Osteocyte (in vitro differentiated cells): ENCODE measurements around the gene EN1. TPM values are rescaled to one million over a fixed set of nuclear protein-coding genes. Genes with fewer than 3 reads are reported as not detected.

Source experiments
- DNase-seq: peaks from one replicate; pipeline ENCODE4 v3.0.0; 2021; ENCODE audit warnings: mixed read lengths; ENCODE audit not compliant: unreplicated experiment; ENCODE audit errors: extremely low spot score
- H3K27ac Mint-ChIP-seq: one replicate; pipeline ENCODE4 v1.8.0; 2021; ENCODE audit warnings: mild to moderate bottlenecking, mixed read lengths; ENCODE audit not compliant: unreplicated experiment
- H3K27me3 Mint-ChIP-seq: one replicate; pipeline ENCODE4 v1.8.0; 2021; ENCODE audit warnings: mixed read lengths; ENCODE audit not compliant: unreplicated experiment
- H3K36me3 Mint-ChIP-seq: one replicate; pipeline ENCODE4 v1.8.0; 2021; ENCODE audit warnings: mixed read lengths; ENCODE audit not compliant: unreplicated experiment
- H3K4me1 Mint-ChIP-seq: one replicate; pipeline ENCODE4 v1.8.0; 2021; ENCODE audit warnings: mixed read lengths; ENCODE audit not compliant: unreplicated experiment
- H3K4me3 Mint-ChIP-seq: one replicate; pipeline ENCODE4 v1.8.0; 2021; ENCODE audit warnings: mild to moderate bottlenecking, moderate library complexity, mixed read lengths; ENCODE audit not compliant: unreplicated experiment
- H3K9me3 Mint-ChIP-seq: one replicate; pipeline ENCODE4 v1.8.0; 2021; ENCODE audit warnings: mixed read lengths; ENCODE audit not compliant: unreplicated experiment
- total RNA-seq: library from RNA; stranded (reverse); gene quantifications from 2 replicates; pipeline ENCODE4 v1.2.1, GENCODE V29; 2021
- TF ChIP-seq, protein P1 (sequence below): fragments of 200-600 bp; sonication (generic); IDR thresholded peaks from 2 replicates; pipeline ENCODE4 v1.5.0; 2021; ENCODE audit warnings: antibody characterized with exemption, mild to moderate bottlenecking, moderate library complexity

The EN1 gene
- total RNA-seq, 1 donor from 2014 or later = not detected

DNA sequence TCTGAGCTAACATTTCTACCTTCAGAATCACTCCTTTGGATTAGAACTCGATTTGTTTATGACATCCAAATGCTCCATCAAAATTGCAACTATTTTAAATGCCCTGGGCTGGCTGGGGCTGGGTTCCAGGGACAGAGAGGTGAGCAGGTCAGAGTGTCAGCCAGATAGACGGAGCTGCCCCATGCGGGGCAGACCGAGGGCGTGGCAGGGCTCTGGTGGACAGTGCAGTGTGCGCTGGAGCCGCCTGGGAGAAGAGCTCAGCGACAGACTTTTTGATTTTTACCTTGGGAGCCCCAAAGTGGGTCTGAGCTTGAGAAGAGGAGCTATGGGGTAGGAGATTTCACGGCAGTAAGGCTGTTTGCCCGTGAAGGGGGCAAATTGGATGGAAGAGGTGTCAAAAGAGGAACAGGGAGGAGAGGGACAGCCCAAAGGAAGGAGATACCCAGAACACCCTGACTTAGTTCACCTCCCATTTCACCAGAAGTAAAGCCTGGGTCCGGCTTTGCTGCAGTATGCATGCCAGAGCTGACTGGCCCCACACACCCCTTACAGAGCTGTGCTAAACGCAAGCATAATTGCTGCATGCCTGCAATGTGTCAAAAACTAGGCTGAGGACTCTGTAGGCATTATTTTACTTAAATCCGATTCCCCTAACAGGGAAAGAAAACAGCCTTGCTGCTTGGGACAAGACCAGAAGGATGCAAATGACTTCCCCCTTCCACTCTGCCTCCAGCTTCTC, 33.7 kb downstream of the EN1 start:
- TF ChIP-seq, protein P1, sequence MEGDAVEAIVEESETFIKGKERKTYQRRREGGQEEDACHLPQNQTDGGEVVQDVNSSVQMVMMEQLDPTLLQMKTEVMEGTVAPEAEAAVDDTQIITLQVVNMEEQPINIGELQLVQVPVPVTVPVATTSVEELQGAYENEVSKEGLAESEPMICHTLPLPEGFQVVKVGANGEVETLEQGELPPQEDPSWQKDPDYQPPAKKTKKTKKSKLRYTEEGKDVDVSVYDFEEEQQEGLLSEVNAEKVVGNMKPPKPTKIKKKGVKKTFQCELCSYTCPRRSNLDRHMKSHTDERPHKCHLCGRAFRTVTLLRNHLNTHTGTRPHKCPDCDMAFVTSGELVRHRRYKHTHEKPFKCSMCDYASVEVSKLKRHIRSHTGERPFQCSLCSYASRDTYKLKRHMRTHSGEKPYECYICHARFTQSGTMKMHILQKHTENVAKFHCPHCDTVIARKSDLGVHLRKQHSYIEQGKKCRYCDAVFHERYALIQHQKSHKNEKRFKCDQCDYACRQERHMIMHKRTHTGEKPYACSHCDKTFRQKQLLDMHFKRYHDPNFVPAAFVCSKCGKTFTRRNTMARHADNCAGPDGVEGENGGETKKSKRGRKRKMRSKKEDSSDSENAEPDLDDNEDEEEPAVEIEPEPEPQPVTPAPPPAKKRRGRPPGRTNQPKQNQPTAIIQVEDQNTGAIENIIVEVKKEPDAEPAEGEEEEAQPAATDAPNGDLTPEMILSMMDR = no peak
- DNase-seq = no peak
- no peak overlapping the region for H3K4me3 Mint-ChIP-seq
- H3K4me1 Mint-ChIP-seq = no peaks in the 10 kb centered on the region
- H3K9me3 Mint-ChIP-seq = no peaks in the 10 kb centered on the region
- no peaks in the 10 kb centered on the region for H3K36me3 Mint-ChIP-seq
- H3K27me3 Mint-ChIP-seq = peaks cover under 1% of the 10 kb centered on the region
- H3K27ac Mint-ChIP-seq = no peak overlapping the region

DNA sequence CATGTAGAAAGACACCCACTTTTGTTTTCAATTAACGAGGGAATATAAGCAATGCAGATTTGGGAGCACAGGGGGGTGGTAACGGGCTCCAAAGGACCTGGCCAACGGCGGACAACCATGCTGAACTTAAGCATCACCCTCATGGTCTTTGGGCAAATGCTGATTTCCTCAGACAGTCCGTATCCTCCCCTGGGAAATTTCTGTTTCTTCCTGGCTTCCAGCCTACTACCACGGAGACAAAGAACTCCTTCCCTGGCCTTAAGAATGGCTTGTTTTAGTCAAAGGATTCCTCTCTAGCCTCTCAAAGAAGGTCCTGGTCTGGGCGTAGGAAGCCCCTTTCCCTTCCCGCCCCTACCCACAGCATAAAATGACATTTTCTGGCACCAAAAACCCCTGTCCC, 34.3 kb downstream of the EN1 start:
- no peaks in the 10 kb centered on the region for H3K4me1 Mint-ChIP-seq

DNA sequence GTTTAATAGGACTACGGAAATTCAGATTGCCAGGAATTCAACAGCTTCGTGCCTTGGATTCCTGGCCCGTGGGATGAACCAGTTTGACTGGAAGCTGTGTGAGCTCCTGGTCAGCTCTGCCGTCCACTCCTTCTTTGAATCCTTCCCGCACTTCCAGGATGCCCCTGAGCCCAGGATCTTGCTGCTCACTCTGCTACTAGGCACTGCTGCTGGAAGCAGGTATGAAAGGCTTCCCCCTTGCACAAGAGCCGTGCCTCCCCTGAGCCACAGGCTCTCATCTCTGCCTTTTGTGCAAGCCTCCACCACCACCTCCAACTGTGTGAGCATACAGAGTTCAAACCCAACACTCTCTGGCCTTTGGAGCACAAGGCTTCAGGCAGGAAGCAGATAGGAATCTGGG, 34.9 kb downstream of the EN1 start:
- Mint-ChIP-seq H3K9me3 (no peaks in the 10 kb centered on the region), H3K36me3 (no peaks in the 10 kb centered on the region), H3K27ac (no peak overlapping the region), H3K4me3 (no peak overlapping the region), H3K4me1 (no peaks in the 10 kb centered on the region), H3K27me3 (peaks cover 2% of the 10 kb centered on the region)
- TF ChIP-seq, protein P1 = no peak
- no peak for DNase-seq

More for the DNA sequence above, 34.3 kb downstream of the EN1 start:
- Mint-ChIP-seq H3K9me3 (no peaks in the 10 kb centered on the region), H3K27me3 (peaks cover 2% of the 10 kb centered on the region), H3K4me3 (no peak overlapping the region), H3K36me3 (no peaks in the 10 kb centered on the region), H3K27ac (no peak overlapping the region)
- TF ChIP-seq, protein P1 = no peak
- DNase-seq = no peak

DNA sequence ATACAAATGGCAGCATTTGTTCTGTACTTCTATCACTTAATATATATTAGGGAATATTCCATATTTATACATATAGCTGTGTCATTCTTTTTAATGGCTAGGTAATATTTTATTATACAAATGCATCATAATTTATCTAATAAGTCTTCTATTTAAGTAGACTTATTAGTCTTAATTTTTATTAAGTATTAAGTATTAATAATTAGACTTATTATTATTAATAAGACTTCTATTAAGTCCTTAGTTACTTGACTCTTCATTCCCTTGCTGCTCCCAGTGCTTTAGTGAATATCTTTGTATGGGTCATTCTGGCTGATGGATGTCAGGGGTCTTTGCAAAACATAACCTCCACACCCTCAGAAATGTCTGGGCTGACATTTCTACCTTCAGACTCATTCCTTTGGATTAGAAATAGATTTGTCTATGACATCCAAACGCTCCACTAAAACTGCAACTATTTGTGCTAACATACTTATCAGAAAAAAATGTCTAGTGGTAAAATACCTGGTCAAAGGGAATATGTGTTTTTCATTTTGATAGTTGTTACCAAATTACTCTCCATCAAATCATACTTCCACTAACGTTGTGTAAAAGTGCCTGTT, 35.8 kb downstream of the EN1 start:
- Mint-ChIP-seq H3K27me3 (peaks cover 2% of the 10 kb centered on the region), H3K4me3 (no peak overlapping the region), H3K27ac (no peak overlapping the region), H3K9me3 (no peaks in the 10 kb centered on the region), H3K36me3 (no peaks in the 10 kb centered on the region), H3K4me1 (no peaks in the 10 kb centered on the region)
- TF ChIP-seq, protein P1 = no peak
- no peak for DNase-seq

DNA sequence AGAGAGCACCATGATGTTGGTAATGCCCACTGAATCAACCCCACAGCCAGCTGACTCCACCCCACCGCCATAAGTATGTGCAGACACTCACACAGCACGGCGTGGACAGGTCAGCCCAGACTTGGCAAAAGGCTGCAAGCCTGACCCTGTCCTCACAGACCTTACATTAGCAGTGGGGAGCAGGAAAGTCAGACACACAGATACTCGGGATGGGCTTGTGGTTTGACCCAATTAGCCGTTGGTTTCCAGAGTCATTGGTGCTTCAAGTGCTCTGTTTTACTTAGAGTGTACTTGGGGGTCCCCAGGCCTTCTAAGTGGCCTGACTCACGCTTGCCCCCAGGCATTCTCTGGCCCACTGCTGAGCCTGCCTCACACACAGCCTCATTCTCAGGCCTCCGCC, 36.7 kb downstream of the EN1 start:
- Mint-ChIP-seq H3K36me3 (no peaks in the 10 kb centered on the region), H3K27me3 (peaks cover 2% of the 10 kb centered on the region), H3K27ac (no peak overlapping the region), H3K4me3 (no peak overlapping the region), H3K9me3 (no peaks in the 10 kb centered on the region), H3K4me1 (no peaks in the 10 kb centered on the region)
- DNase-seq = no peak
- TF ChIP-seq, protein P1 = no peak
